ENCODE results near the gene ZFPL1. TPM values are rescaled to one million over a fixed set of nuclear protein-coding genes. Genes with fewer than 3 reads are reported as not detected.

Gene ZFPL1
- total and polyA plus RNA-seq, 10 of the 15 experiments (the other 5 are each of a cell fraction or from before 2014, with no cell fraction given), result 2.2 to 37.8 (median 27.0) TPM

- 91% methylated on average over 15 of the region's 15 CpGs for WGBS (ENCODE audit: insufficient coverage, insufficient replicate concordance, low lambda C conversion rate, missing lambda C conversion rate)
- RAD21 ChIA-PET (ENCODE audit: unreplicated experiment), result no interaction called here
- FAIRE-seq, result no peak
- TF ChIP-seq MLLT1 (IDR thresholded peaks at IDR 0.05) (no peak), POLR2A (IDR thresholded peaks at IDR 0.05; ENCODE audit: low read depth, low read length) (no peak), TCF12 (IDR thresholded peaks at IDR 0.05; ENCODE audit: low read depth, low read length) (no peak), ZNF622 (IDR thresholded peaks at IDR 0.05) (no peak), GABPA (IDR thresholded peaks at IDR 0.05; ENCODE audit: low read depth) (no peak), ZNF217 (IDR thresholded peaks at IDR 0.05) (no peak), NFYA (IDR thresholded peaks at IDR 0.05; ENCODE audit: borderline replicate concordance, low read depth, low read length) (no peak), ESRRA (IDR thresholded peaks at IDR 0.05; ENCODE audit: low read length) (no peak), STAT1 (conservative IDR thresholded peaks at IDR 0.05) (no peak), POLR2AphosphoS2 (IDR thresholded peaks at IDR 0.05; ENCODE audit: low read depth, low read length) (no peak), HDGF (IDR thresholded peaks at IDR 0.05) (no peak), RBBP5 (conservative IDR thresholded peaks at IDR 0.05) (no peak), POLR2AphosphoS5 (IDR thresholded peaks at IDR 0.05; ENCODE audit: low read length) (no peak), ZNF384 (IDR thresholded peaks at IDR 0.05; ENCODE audit: borderline replicate concordance, low read depth, low read length) (no peak), BCLAF1 (IDR thresholded peaks at IDR 0.05) (no peak), RUNX3 (IDR thresholded peaks at IDR 0.05; ENCODE audit: low read length) (no peak)
- TF ChIP-seq, protein P1, sequence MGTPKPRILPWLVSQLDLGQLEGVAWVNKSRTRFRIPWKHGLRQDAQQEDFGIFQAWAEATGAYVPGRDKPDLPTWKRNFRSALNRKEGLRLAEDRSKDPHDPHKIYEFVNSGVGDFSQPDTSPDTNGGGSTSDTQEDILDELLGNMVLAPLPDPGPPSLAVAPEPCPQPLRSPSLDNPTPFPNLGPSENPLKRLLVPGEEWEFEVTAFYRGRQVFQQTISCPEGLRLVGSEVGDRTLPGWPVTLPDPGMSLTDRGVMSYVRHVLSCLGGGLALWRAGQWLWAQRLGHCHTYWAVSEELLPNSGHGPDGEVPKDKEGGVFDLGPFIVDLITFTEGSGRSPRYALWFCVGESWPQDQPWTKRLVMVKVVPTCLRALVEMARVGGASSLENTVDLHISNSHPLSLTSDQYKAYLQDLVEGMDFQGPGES (IDR thresholded peaks at IDR 0.05), result no peak
Measured at GRCh38 chr11:65107078-65107477, 23.1 kb downstream of the ZFPL1 start.

More at GRCh38 chr11:65107078-65107477, 23.1 kb downstream of the ZFPL1 start:
- ChIA-PET SMC1A (ENCODE audit: uncharacterized antibody, unreplicated experiment) (no interaction called here), CTCF (interaction anchor here (0.6 kb wide), 1 partner anchor 73 kb away, joined by 3 read pairs; no protein-coding TSS in a partner anchor), POLR2A (no interaction called here)
- DNase-seq (ENCODE audit: low read depth, low spot score), result no peak
- H3K9me3 ChIP-seq (replicated peaks; ENCODE audit: control insufficient read depth, insufficient read depth, low read length), result no peaks in the 10 kb centered on the region
- no peak overlapping the region for H3K4me2 ChIP-seq (ENCODE audit: control insufficient read depth, insufficient read depth)
- no peak overlapping the region for H3K27ac ChIP-seq (ENCODE audit: control insufficient read depth, insufficient read depth)
- H2AFZ ChIP-seq (ENCODE audit: control insufficient read depth, low read depth, low read length), result no peak overlapping the region
- peaks cover 8% of the 10 kb centered on the region for H3K4me1 ChIP-seq (ENCODE audit: control insufficient read depth, insufficient read depth, low read length)
- peaks cover 12 to 16% of the 10 kb centered on the region in 2 experiments for H3K36me3 ChIP-seq (ENCODE audit: control insufficient read depth in 2 of 2, insufficient read depth in 2 of 2, low read length in 1 of 2)
- in situ Hi-C loops (cut with MboI) (no loop called here), intact Hi-C loops (cut with micrococcal nuclease; ENCODE audit: unreplicated experiment) (no loop called here)
- BruUV-seq (replicated peaks), result no TSS peak
- H4K20me1 ChIP-seq (ENCODE audit: control insufficient read depth, insufficient read depth), result no peaks in the 10 kb centered on the region
- H3K4me3 ChIP-seq, result no peak overlapping the region
- no peak for ATAC-seq
- H3K9ac ChIP-seq (ENCODE audit: control insufficient read depth, insufficient read depth, low read length), result no peak overlapping the region
- H3K79me2 ChIP-seq (ENCODE audit: control insufficient read depth, insufficient read depth, low read length), result no peaks in the 10 kb centered on the region
- H3K27me3 ChIP-seq (replicated peaks in 1 of 2; ENCODE audit: control insufficient read depth in 2 of 2, insufficient read depth in 2 of 2, low read length in 1 of 2), result no peaks in the 10 kb centered on the region

All from GM12878 (cell line).